GM19239 (cell line): ENCODE measurements around the gene BACH2.
"Not testable (repeated sequence)": the region's sequence is repeated elsewhere in the genome, so short reads cannot be mapped to it uniquely, and the experiment has no call there.

Experiments
- DNase-seq: peaks from one replicate; pipeline ENCODE4 v3.0.0; 2011; ENCODE audit warnings: low spot score; ENCODE audit not compliant: insufficient read length
- FAIRE-seq: peaks from 2 replicates; lab custom pipeline; 2011; peaks lifted over from hg19 to GRCh38; lab: Jason Lieb, UNC

Gene BACH2

DNA sequence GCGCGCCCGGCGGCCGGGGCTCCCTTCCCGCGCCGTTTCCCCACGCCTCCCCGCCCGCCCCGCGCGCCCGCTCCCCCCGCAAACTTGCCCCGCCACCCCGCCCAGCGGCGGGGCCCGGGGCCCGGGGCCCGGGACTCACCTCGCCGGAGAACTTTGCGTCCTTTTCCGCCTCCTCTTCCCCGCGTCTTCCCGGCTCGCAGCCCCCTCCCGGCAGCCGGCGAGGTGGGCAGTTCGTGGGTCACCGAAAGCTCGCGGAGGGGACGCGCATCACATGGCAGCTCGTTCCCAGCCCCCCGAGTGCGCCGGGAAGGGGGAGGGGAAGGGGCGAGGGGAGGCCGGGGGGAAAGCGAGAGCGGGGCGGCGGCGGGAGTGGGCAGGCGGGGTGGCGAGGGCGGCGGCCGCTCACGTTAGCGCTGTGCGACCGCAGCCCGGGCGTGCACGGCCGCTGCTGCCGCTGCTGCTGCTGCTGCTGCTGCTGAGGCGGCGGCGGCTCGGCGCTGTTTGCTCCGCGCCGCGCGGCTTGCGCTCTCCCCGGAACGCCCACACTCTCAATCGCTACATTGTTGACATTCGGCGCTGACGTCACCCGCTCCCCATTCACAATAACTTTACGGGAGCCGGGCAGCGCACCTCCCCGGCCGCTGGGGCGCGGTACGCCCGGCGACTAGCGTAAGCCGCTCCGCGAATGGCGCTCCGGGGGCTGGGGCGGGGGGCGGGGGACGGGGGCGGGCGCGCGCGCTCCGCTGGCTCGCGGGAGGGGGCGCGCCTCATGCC is at the start of gene BACH2:
BACH2 (minus strand) TSS at position 503 of the 774 bp plus-strand sequence. CDS start 287,999 bp downstream, outside the sequence.
- DNase-seq (no peak), FAIRE-seq (no peak)

DNA sequence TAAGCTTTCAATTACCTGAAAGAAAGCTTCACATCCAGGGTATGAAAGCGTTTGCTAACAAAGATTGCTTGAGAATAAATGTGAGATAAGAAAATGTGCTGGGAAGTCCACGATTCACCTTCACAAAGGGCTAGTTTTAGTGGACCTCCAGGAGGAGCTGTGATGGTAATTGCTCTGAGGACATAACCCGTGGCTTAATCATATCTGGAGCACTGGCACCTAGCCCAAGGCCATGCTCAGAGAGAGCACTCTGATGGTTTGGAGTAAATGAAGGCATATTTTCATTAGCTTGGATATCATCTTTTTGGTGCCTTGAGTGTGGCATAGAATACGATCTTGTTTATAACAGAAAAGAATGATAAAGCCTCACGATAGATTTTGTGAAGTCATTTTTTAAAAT is 46.9 kb upstream of the BACH2 start:
- DNase-seq (no peak), FAIRE-seq (no peak)

DNA sequence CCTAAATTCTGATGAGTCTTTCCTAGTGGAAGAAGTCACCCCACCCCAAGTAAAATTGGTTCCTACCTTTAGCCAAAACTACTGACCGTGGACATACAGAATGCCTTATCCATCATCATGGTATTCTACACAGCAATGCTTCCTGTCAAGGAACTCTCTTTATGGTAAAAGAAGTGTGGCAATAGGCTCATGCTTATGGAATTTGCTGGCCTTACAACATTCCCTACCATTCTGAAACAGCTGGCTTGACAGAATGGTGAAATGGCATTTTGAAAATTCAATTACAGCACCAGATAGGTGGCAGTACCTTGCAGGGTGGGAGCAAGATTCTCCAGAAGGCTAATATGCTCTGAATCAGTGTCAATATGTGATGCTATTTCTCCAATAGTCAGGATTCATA is 41.8 kb upstream of the BACH2 start:
- FAIRE-seq, result no peak
- no peak for DNase-seq

DNA sequence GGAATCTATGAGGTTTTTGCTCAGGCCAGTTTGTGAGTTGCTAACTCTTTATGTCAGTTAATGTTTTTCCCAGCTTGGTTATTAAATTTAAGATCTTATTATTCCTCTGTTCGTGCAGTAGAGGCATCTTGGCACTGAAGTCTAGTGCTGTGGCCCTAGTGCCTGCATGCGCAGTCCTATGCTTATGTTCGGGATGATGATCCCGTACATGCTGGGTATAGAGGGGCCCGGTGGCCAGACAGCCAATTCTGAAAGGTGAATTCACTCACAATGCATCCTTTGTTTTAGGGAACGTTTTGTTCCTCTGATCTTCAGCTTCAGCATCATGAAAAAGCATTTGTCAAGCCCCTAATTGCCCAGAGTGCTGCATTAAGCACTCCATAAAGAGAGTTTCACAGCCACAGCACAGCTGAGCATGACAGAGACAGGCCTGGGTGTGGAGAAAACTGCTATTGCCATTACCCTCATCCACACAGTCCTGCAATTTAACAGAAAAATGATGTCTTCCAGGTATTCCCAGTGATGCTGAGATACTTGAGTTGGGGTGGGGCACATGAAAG is 39.8 kb upstream of the BACH2 start:
- FAIRE-seq (no peak), DNase-seq (no peak)

DNA sequence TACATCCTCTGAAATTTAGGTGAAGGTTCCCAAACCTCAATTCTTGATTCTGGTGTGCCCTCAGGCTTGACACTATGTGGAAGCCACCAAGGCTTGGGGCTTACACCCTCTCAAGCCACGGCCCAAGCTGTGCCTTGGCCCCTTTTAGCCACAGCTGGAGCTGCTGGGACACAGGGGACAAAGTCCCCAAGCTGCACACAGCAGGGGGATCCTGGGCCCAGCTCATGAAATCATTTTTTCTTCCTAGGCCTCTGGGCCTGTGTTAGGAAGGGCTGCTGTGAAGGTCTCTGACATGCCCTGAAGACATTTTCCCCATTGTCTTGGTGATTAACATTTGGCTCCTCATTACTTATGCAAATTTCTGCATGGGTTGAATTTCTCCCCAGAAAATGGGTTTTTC is 37.3 kb upstream of the BACH2 start:
- FAIRE-seq (no peak), DNase-seq (no peak)

DNA sequence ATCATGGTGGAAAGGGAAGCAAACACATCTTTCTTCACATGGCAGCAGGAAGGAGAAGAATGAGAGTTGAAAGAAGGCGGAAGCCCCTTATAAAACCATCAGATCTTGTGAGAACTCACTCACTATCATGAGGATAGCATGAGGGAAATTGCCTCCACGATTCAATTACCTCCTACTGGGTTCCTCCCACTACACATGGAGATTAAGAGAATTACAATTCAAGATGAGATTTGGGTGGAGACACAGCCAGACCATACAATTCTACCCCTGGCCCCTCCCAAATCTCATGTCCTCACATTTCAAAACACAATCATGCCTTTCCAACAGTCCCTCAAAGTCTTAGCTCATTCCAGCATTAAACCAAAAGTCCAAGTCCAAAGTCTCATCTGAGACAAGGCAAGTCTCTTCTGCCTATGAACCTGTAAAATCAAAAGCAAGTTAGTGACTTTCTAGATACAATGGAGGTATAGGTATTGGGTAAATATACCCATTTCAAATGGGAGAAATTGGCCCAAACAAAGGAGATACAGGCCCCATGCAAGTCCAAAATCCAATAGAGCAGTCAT is 36.4 kb upstream of the BACH2 start:
- FAIRE-seq, DNase-seq: not testable (repeated sequence)

DNA sequence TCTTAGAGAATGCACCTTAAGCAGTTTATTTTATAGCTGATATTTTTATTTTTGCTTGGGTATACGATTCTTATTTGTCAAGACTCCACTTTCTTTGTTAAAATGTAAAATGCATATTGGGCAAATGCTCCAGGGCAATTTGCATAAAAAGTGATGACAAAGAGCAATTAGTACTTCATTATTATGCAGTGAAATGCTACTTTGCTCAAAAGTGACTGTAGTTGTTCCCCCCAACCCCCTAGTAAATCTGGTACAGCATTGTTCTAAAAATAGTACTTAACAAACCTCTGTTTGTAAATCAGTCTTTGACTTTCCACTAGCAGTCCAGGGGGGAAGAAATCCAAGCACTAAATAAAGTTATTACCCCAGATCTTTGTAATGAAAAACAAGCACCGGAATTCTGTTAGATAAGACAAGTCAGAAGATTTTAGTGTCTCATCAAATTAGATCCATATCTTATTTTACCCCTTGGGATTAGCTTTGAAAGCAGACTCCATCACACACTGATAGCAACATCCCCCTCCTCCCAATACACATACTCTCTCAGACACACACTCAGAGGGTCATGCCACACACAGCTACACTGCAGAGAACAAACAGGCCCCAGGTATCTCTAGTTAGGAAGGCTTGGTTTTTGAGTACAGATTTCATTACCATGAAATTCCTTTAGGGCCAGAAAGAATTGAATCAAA is 32.9 kb upstream of the BACH2 start:
- no peak for DNase-seq
- no peak for FAIRE-seq

DNA sequence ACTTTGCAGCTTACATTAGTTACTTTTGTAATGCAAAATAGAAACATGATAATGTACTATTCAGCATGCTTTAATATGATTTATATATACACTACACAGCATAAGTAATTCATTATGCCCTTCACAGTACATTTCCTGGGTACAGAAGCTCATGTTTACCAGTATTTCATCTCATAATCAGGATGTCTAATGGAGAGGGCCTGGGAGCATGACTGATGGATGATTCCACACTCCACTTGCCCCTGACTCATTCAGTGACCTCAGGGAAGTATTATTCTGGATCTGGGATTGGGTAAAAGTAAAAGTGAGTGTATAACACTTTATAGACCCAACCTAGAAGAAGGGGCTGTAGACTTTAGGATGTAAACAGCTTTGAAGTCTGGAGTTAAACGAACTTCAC is 31.4 kb upstream of the BACH2 start:
- no peak for FAIRE-seq

DNA sequence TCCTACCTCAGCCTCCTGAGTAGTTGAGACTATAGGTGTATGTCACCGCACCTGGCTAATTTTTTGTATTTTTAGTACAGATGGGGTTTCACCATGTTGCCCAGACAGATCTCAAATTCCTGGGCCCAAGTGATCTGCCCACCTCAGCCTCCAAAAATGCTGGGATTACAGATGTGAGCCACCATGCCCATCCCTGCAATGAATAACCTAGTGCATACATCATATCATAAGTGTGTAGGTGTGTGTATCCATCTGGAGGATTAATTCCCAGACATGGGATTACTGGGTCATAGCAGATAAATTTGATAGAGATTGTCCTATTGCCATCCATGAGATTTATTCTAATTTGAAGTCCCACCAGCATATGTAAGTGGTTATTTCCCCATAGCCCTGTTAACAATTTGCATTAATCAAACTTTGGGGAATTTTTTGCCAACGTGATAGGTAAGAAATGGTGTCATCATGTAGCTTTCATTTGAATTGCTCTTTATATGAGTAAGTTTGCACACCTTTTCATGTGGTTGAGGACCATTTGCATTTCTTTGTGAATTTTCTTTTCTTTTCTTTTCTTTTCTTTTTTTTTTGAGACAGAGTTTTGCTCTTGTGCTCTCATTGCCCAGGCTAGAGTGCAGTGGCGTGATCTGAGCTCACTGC is 29.9 kb upstream of the BACH2 start:
- FAIRE-seq, result no peak
- DNase-seq, result no peak

More for the DNA sequence above, 31.4 kb upstream of the BACH2 start:
- DNase-seq, result no peak

DNA sequence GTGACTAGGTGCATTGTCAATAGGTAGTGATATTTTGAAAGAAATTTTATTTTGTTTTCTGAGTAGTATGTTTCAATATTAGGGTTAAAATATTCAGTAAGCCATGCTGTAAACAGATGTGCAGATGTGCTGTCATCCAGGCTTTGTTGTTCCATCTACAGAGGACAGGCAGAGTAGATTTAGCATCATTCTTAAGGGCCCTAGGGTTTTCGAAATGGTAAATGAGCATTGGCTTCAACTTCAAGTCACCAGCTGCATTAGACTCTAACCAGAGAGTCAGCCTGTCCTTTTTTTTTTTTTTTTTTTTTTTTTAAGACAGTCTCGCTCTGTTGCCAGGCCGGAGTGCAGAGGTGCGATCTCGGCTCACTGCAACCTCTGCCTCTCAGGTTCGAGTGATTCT is 27.1 kb upstream of the BACH2 start:
- DNase-seq (no peak), FAIRE-seq (no peak)

DNA sequence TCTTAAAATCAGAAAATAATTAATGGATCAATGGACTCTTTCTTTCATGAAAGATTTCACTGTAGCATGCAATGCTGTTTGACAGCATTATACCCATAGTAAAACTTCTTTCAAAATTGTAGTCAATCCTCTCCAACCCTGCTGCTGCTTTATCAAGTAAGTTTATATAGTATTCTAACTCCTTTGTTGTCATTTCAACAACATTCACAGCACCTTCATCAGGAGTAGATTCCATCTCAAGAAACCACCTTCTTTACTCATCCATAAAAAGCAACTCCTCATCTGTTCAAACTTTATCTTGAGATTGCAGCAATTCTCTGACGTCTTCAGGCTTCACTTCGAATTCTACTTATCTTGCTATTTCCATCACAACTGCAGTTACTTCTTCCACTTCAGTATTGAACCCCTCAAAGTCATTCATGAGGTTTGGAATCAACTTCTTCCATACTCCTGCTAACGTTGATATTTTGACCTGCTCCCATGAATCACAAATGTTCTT is 26.4 kb upstream of the BACH2 start:
- no peak for FAIRE-seq

DNA sequence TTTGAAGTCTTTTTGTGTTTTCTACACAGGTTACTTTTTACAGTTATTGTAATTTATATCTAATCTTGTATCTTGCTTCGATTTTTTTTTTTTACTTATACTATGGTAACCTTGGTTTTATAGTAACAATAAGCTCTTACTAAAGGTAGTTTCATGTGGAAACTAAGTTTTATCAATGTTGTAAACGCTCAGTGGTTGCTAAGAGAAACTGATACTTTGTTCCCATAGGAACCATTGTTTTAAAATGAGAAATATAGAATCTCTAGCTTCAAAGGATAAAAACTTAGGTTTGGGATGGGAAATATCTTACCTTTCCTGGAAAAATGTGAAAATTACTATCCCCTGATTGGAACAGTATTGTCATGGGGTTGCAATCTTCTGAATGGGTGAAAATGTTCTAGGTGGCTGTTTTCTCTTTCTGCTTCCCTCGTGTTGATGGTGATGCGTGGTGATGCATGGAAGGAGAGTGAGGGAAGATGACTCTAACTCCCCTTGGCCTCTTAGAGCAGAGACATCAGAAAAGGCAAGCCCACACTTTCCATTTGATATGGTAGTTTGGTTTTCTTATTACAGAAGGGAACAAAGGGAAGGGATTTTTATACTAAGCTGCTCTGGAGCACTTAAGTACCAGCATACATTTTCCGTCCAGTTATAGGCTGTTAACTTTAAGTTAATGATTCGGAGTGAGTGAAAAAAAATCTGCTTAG is 23.5 kb upstream of the BACH2 start:
- FAIRE-seq (no peak), DNase-seq (no peak)

More for the DNA sequence above, 26.4 kb upstream of the BACH2 start:
- DNase-seq, result no peak

DNA sequence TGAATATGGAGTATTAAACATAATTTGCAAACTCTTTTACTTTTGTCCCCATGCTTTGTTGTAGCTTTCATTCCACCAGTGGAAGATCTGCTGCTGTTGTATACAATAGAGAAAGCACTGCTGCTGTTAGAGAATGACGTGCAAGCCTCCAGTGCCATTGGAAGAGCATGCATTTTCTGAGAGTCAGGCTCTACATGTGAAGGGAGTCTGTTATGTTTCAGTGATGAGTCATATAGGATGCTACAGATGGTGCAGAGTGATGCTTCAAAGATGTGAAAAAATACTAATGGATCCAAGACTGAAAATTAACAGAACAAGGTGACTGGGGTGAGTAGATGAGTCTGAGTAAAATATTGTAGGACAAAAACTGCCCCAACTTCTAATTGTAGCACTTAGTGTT is 22.4 kb upstream of the BACH2 start:
- DNase-seq (no peak), FAIRE-seq (no peak)

DNA sequence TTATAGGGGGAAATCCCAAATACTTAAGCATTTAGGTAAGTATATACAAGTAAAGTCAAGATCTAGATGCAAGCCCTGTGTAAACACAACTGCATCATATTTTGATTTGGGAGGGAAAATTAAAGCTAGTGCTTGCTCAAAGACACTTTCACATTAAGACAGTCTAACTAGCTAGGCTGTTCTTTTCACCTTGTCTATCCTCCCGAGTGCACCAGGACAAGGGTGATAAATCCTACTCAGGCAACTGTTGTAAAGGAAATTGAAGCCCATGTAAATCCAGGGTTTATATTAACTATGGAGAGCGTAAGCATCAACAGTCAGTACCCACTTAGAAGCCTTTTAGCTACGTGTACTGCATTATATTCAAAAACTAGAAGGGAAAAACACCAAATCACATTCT is 19.3 kb upstream of the BACH2 start:
- FAIRE-seq (no peak), DNase-seq (no peak)

DNA sequence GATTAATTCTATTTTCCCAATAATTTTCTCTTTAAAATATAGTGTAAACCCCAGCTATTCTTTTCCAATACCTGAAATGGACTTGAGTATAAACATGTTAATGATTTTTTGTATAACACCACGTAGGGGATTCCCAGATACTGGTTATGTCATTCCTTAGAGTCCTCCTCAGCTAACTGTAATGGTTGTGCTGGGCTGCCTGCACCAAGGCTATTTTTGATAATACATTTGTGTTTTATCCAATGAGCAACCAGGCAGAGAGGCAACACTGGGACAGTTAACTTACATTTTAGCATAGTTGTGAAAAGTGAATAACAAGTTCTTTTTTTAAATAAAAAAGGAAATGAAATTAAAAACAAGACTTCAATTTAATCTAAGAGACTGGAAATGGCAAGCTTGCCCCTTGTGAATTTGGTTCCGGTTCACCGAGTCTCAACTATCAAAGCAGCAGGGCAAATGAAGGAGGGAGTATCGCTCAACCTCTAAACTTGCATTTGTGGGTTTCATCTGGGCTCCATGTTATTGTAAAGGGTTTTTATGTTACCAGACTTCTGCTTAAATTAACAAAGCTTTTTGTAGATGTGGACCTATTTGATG is 18.8 kb upstream of the BACH2 start:
- FAIRE-seq, result no peak
- DNase-seq, result no peak

DNA sequence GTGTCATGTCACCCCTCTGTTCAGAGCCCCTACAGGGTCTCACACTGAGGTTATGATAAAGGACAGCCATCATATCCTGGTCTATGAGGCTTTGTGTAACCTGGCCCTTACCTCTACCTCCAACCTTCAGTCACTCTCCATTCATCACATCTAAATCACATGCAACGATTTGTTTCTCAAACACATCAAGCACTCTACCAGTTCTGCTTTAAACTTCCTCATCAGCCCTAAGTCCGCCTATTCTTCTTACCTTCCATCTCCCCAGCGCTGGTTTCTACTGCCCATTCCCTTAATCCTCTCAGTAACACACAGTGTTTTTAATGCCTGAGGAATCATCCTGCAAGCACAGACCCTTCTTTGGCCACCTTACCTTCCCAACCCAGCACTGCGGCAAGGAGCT is 17.9 kb upstream of the BACH2 start:
- no peak for FAIRE-seq
- no peak for DNase-seq

DNA sequence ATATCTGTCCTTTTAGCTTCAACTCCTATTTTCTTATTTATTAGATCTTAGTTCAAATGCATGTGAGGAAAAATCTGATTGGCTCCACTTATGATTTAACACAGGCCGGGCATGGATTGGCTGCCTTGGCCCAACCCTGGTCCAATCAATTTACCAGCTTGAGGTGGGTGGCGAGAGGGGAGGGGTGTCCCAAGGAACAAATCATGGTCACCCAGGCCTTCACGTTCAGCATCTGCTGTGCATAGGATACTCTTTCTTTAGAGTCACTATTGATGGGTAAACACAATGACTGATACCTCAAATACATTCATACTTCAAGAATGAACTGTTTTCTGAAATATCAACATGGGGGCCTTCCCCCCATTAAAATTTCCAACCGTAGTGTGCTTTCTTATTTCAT is 14.9 kb upstream of the BACH2 start:
- FAIRE-seq (no peak), DNase-seq (no peak)

DNA sequence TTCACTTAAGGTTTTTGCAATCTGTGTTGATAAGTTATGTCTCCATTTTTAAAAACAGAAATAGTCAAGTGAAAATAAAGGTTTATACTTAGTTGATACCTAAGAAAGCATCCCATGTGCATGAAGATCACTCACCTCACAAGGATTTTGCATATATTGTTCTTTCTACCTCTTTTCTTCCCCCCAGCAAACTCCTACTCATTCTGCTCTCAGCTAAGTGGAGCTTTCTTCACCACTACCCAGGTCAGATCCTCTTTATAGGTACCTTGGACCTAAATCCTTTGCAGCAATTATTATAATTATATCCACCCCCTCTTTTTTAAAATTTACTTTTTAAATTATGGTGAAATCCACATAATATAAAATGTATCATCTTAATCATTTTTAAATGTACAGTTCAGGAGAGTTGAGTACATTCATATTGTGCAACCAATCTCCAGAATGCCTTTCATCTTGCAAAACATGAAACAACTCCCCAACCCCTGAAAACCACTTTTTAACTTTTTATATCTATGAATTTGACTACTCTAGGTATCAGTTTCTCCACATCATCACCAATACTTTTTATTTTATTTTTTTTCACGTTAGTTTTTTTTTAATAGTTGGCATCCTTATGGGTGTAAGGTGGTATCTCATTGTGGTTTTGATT is 9.3 kb upstream of the BACH2 start:
- DNase-seq, result no peak
- FAIRE-seq, result no peak

DNA sequence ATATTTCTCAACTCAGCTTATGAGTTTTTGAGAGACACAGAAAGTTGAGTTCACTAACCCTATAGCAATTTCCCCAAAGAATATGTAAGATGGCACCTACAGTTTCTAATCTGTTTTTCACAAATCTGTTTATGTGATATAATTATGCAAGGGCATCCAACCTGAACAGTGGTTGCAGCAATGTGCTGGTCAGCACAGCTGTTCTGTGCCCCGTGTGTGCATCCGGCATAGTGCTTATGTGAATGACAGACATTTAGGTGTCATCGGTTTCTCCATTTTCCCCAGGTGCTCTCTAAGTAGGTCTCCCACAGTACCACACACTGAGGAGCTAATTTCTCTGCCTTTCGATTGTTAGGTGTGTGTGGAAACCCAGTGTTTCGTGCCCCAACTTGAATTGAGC is 7.7 kb upstream of the BACH2 start:
- no peak for DNase-seq
- no peak for FAIRE-seq
